IMR-90 (cell line): ENCODE results near the gene PRKN. TPM values are rescaled to one million over a fixed set of nuclear protein-coding genes. Genes with fewer than 3 reads are reported as not detected.

ENCODE experiments used
- ATAC-seq: fragments of 200-7000 bp; cut with Tn5 transposase; 2 replicates; pipeline ENCODE4 v1.9.1; 2020; ENCODE audit warnings: low read depth, mild to moderate bottlenecking, moderate library complexity
- BruUV-seq: library from RNA; stranded (reverse); fragments of 400-500 nt; replicated peaks from 2 replicates; lab custom pipeline; 2021; lab: Mats Ljungman, UMichigan
- CTCF ChIA-PET: fragments of 300-600 bp; formaldehyde crosslinking; extraction: SDS; loops from one replicate; lab custom pipeline; 2021; ENCODE audit warnings: antibody characterized with exemption; lab: Yijun Ruan, JAX
- POLR2A ChIA-PET: fragments of 300-600 bp; sonication (Branson Sonifier 250); formaldehyde crosslinking; loops from one replicate; lab custom pipeline; 2022; ENCODE audit warnings: antibody characterized with exemption; ENCODE audit not compliant: unreplicated experiment; lab: Charles Lee
- DNase-seq: peaks from one replicate; pipeline ENCODE4 v3.0.0; 2013
- H2AFZ ChIP-seq: replicated peaks from 2 replicates; pipeline ENCODE3; 2013; ENCODE audit warnings: low read length, mild to moderate bottlenecking; ENCODE audit not compliant: poor library complexity
- H2AK5ac ChIP-seq: 2 replicates; pipeline ENCODE4 v1.6.1; 2013; ENCODE audit warnings: low read depth, low read length, inconsistent platforms
- H2AK9ac ChIP-seq: replicated peaks from 2 replicates; pipeline ENCODE3; 2013; ENCODE audit warnings: mild to moderate bottlenecking, low read depth, low read length, moderate library complexity; ENCODE audit not compliant: poor library complexity
- H2BK120ac ChIP-seq: 2 replicates; pipeline ENCODE4 v1.6.1; 2013; ENCODE audit warnings: low read depth, low read length, inconsistent platforms
- H2BK15ac ChIP-seq: 3 replicates; pipeline ENCODE4 v1.6.1; 2013; ENCODE audit warnings: low read depth, low read length, inconsistent platforms
- H2BK20ac ChIP-seq: 2 replicates; pipeline ENCODE4 v1.6.1; 2013; ENCODE audit warnings: low read depth, mild to moderate bottlenecking, inconsistent platforms, low read length, moderate library complexity
- H2BK5ac ChIP-seq: 2 replicates; pipeline ENCODE4 v1.6.1; 2013; ENCODE audit warnings: mild to moderate bottlenecking, low read depth, low read length, inconsistent platforms; ENCODE audit not compliant: poor library complexity, severe bottlenecking
- H3K14ac ChIP-seq: replicated peaks from 2 replicates; pipeline ENCODE4 v1.6.1; 2013; ENCODE audit warnings: low read depth, low read length, inconsistent platforms
- H3K18ac ChIP-seq: 2 replicates; pipeline ENCODE4 v1.6.1; 2013; ENCODE audit warnings: low read depth, low read length, control low read depth
- H3K23ac ChIP-seq: 2 replicates; pipeline ENCODE4 v1.6.1; 2013; ENCODE audit warnings: low read depth, low read length, inconsistent platforms
- H3K27ac ChIP-seq: 2 replicates; pipeline ENCODE4 v1.5.1; 2013; ENCODE audit warnings: mild to moderate bottlenecking, control low read depth, low read length; ENCODE audit not compliant: insufficient read depth
- H3K27me3 ChIP-seq: 2 replicates; pipeline ENCODE4 v1.6.1; 2013; ENCODE audit warnings: low read length; ENCODE audit not compliant: control insufficient read depth, insufficient read depth
- H3K36me3 ChIP-seq: 2 replicates; pipeline ENCODE4 v1.6.1; 2013; ENCODE audit warnings: low read length, mixed read lengths; ENCODE audit not compliant: control insufficient read depth, insufficient read depth
- H3K4ac ChIP-seq: 2 replicates; pipeline ENCODE4 v1.6.1; 2013; ENCODE audit warnings: low read depth, low read length, inconsistent platforms
- H3K4me1 ChIP-seq: 2 replicates; pipeline ENCODE4 v1.6.1; 2013; ENCODE audit warnings: low read length, mixed read lengths; ENCODE audit not compliant: control insufficient read depth, insufficient read depth
- H3K4me2 ChIP-seq: 2 replicates; pipeline ENCODE4 v1.6.1; 2013; ENCODE audit warnings: low read depth, mild to moderate bottlenecking, control low read depth, low read length, moderate library complexity
- H3K4me3 ChIP-seq: 2 replicates; pipeline ENCODE4 v1.5.1; 2013; ENCODE audit warnings: low read depth, mild to moderate bottlenecking, control low read depth, low read length, moderate library complexity; ENCODE audit not compliant: insufficient read depth
- H3K56ac ChIP-seq: 2 replicates; pipeline ENCODE4 v1.6.1; 2013; ENCODE audit warnings: low read length, inconsistent platforms; ENCODE audit not compliant: insufficient read depth; ENCODE audit errors: extremely low read depth
- H3K79me1 ChIP-seq, 2 experiments: 2 replicates each; pipeline ENCODE4 v1.6.1; 2013; ENCODE audit warnings: low read length in 2 of 2, inconsistent platforms in 1 of 2, low read depth in 1 of 2
- H3K9ac ChIP-seq: 2 replicates; pipeline ENCODE4 v1.6.1; 2013; ENCODE audit warnings: low read depth, low read length, control low read depth
- H3K9me1 ChIP-seq: 2 replicates; pipeline ENCODE4 v1.6.1; 2013; ENCODE audit warnings: low read length, inconsistent platforms; ENCODE audit not compliant: insufficient read depth
- H3K9me3 ChIP-seq: 2 replicates; pipeline ENCODE4 v1.6.1; 2013; ENCODE audit warnings: low read length; ENCODE audit not compliant: control insufficient read depth, insufficient read depth
- H4K20me1 ChIP-seq: 2 replicates; pipeline ENCODE4 v1.6.1; 2013; ENCODE audit warnings: low read length, inconsistent platforms; ENCODE audit not compliant: insufficient read depth
- H4K5ac ChIP-seq: 2 replicates; pipeline ENCODE4 v1.6.1; 2013; ENCODE audit warnings: mild to moderate bottlenecking, low read depth, low read length, control low read depth
- H4K8ac ChIP-seq, 2 experiments: 2 replicates each; pipeline ENCODE4 v1.6.1; 2013; ENCODE audit warnings: low read depth in 2 of 2, low read length in 2 of 2, control low read depth in 1 of 2, inconsistent platforms in 1 of 2
- H4K91ac ChIP-seq: 2 replicates; pipeline ENCODE4 v1.6.1; 2013; ENCODE audit warnings: low read depth, low read length, inconsistent platforms; ENCODE audit not compliant: insufficient read depth
- BHLHE40 ChIP-seq: fragments of 150-350 bp; IDR thresholded peaks from 2 replicates; pipeline ENCODE4 v1.6.1; 2016; ENCODE audit warnings: mild to moderate bottlenecking, low read depth, low read length
- CHD1 ChIP-seq: IDR thresholded peaks from 2 replicates; pipeline ENCODE4 v1.6.1; 2012; ENCODE audit warnings: low read depth, low read length, improper control_type of control experiment
- CTCF ChIP-seq: conservative IDR thresholded peaks from 2 replicates; pipeline ENCODE4 v1.5.1; 2012; ENCODE audit warnings: mild to moderate bottlenecking, low read depth, low read length, improper control_type of control experiment
- ELK1 ChIP-seq: fragments of 150-350 bp; IDR thresholded peaks from 2 replicates; pipeline ENCODE4 v1.6.1; 2016; ENCODE audit warnings: low read depth, mild to moderate bottlenecking, low read length, moderate library complexity, borderline replicate concordance
- FOS ChIP-seq: fragments of 150-350 bp; IDR thresholded peaks from 2 replicates; pipeline ENCODE4 v1.6.1; 2016; ENCODE audit warnings: low read depth, low read length
- MAFK ChIP-seq: IDR thresholded peaks from 2 replicates; pipeline ENCODE4 v1.6.1; 2012; ENCODE audit warnings: low read depth, low read length, improper control_type of control experiment
- MAZ ChIP-seq: IDR thresholded peaks from 2 replicates; pipeline ENCODE4 v1.6.1; 2012; ENCODE audit warnings: low read depth, mild to moderate bottlenecking, low read length, improper control_type of control experiment, moderate library complexity, borderline replicate concordance
- MXI1 ChIP-seq: IDR thresholded peaks from 2 replicates; pipeline ENCODE4 v1.6.1; 2012; ENCODE audit warnings: low read depth, mild to moderate bottlenecking, low read length, moderate library complexity, borderline replicate concordance
- NFE2L2 ChIP-seq: fragments of 150-350 bp; IDR thresholded peaks from 2 replicates; pipeline ENCODE4 v1.6.1; 2016; ENCODE audit warnings: low read depth, mild to moderate bottlenecking, low read length
- POLR2A ChIP-seq: IDR thresholded peaks from 2 replicates; pipeline ENCODE4 v1.6.1; 2012; ENCODE audit warnings: mild to moderate bottlenecking, low read depth, low read length
- RAD21 ChIP-seq: IDR thresholded peaks from 2 replicates; pipeline ENCODE4 v1.6.1; 2012; ENCODE audit warnings: low read length, improper control_type of control experiment
- RCOR1 ChIP-seq: IDR thresholded peaks from 2 replicates; pipeline ENCODE4 v1.6.1; 2012; ENCODE audit warnings: mild to moderate bottlenecking, low read length, improper control_type of control experiment; ENCODE audit not compliant: insufficient replicate concordance
- RFX5 ChIP-seq: IDR thresholded peaks from 2 replicates; pipeline ENCODE4 v1.8.0; 2012; ENCODE audit warnings: low read depth, mild to moderate bottlenecking, low read length, moderate library complexity
- SMC3 ChIP-seq: fragments of 150-350 bp; IDR thresholded peaks from 2 replicates; pipeline ENCODE4 v1.6.1; 2016; ENCODE audit warnings: low read depth, mild to moderate bottlenecking, antibody characterized with exemption, low read length, moderate library complexity
- WGBS, 2 experiments: methylation state at CpG; one replicate each; pipeline versions ENCODE4 v1.1.5 to v1.1.7; 2013; ENCODE audit warnings: missing lambda C conversion rate in 2 of 2; ENCODE audit not compliant: insufficient read length in 1 of 2; ENCODE audit errors: extremely low coverage in 2 of 2; 5-methylcytosine and 5-hydroxymethylcytosine counted together
- dilution Hi-C: fragments of 300-500 bp; cut with HindIII; formaldehyde crosslinking; loops from one replicate; pipeline ENCODE4 v1.14.3; 2018; ENCODE audit warnings: low sequenced_read_pairs; ENCODE audit not compliant: unreplicated experiment
- in situ Hi-C: fragments of 300-500 bp; cut with MboI; formaldehyde crosslinking; loops from 3 replicates; pipeline ENCODE4 v1.14.3; 2019; ENCODE audit warnings: low sequenced_read_pairs, inconsistent platforms, mixed read lengths
- intact Hi-C: fragments of 100-400 bp; cut with micrococcal nuclease; formaldehyde crosslinking; loops from 2 replicates; pipeline ENCODE4 v1.10.0; 2022
- polyA plus RNA-seq, 3 experiments: library from polyadenylated mRNA; depleted of rRNA; stranded (reverse); fragments of >200 nt; gene quantifications; 2 replicates each; pipeline ENCODE4 v1.2.3, GENCODE V29; 2012; ENCODE audit warnings: low replicate concordance in 1 of 3
- total RNA-seq: library from RNA; depleted of rRNA; stranded (reverse); fragments of >200 nt; gene quantifications from 2 replicates; pipeline ENCODE4 v1.2.3, GENCODE V29; 2012
- TF ChIP-seq, protein P1 (sequence below): fragments of 150-350 bp; IDR thresholded peaks from 2 replicates; pipeline ENCODE4 v1.6.1; 2017; ENCODE audit warnings: mild to moderate bottlenecking, antibody characterized with exemption, low read length, low read depth

Gene PRKN
- total and polyA plus RNA-seq, 2 of the 4 experiments (the other 2 are of a cell fraction), result 0.15 to 0.18 TPM

- intact Hi-C loops, result no loop called here
- no peak overlapping the region for H3K4me2 ChIP-seq
- CTCF ChIA-PET, result no interaction called here
These were observed 649.4 kb downstream of the PRKN start for GRCh38 chr6:162078126-162078525.

More at GRCh38 chr6:162078126-162078525, 649.4 kb downstream of the PRKN start:
- no peak overlapping the region for H2BK5ac ChIP-seq
- in situ Hi-C loops (no loop called here), dilution Hi-C loops (no loop called here)
- H3K27me3 ChIP-seq, result no peaks in the 10 kb centered on the region
- DNase-seq, result no peak
- H3K14ac ChIP-seq, result no peak overlapping the region
- H3K56ac ChIP-seq, result no peak overlapping the region
- H3K23ac ChIP-seq, result no peak overlapping the region
- H2AFZ ChIP-seq, result no peak overlapping the region
- H3K4ac ChIP-seq, result no peak overlapping the region
- no TSS peak for BruUV-seq
- peaks cover 13% of the 10 kb centered on the region for H3K9me3 ChIP-seq
- no peaks in the 10 kb centered on the region for H3K79me1 ChIP-seq
- no peak overlapping the region for H3K27ac ChIP-seq
- H2BK20ac ChIP-seq, result no peak overlapping the region
- H3K4me3 ChIP-seq, result no peak overlapping the region
- ATAC-seq, result no peak
- no peak overlapping the region for H3K18ac ChIP-seq
- no peak overlapping the region for H4K5ac ChIP-seq
- no peak overlapping the region for H3K9ac ChIP-seq
- no peaks in the 10 kb centered on the region for H3K36me3 ChIP-seq
- H4K8ac ChIP-seq, result no peak overlapping the region
- no peak overlapping the region for H2AK5ac ChIP-seq
- POLR2A ChIA-PET, result no interaction called here
- H3K9me1 ChIP-seq, result no peaks in the 10 kb centered on the region
- H4K20me1 ChIP-seq, result no peaks in the 10 kb centered on the region
- TF ChIP-seq FOS (no peak), BHLHE40 (no peak), MAFK (no peak), CTCF (no peak), RFX5 (no peak), NFE2L2 (no peak), POLR2A (no peak), MAZ (no peak), SMC3 (no peak), RCOR1 (no peak), ELK1 (no peak), RAD21 (no peak), MXI1 (no peak), CHD1 (no peak)
- TF ChIP-seq, protein P1, sequence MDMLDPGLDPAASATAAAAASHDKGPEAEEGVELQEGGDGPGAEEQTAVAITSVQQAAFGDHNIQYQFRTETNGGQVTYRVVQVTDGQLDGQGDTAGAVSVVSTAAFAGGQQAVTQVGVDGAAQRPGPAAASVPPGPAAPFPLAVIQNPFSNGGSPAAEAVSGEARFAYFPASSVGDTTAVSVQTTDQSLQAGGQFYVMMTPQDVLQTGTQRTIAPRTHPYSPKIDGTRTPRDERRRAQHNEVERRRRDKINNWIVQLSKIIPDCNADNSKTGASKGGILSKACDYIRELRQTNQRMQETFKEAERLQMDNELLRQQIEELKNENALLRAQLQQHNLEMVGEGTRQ, result no peak
- no peaks in the 10 kb centered on the region for H3K4me1 ChIP-seq
- H2AK9ac ChIP-seq, result no peak overlapping the region
- no peak overlapping the region for H2BK120ac ChIP-seq
- no CpG with 5 or more reads among the region's 3 CpGs for WGBS, 2 experiments
- no peak overlapping the region for H2BK15ac ChIP-seq
- H4K91ac ChIP-seq, result no peak overlapping the region
